Ishikawa (cell line): ENCODE measurements around the gene TBC1D4.

ENCODE experiments used
- CEBPB ChIP-seq: IDR thresholded peaks from 2 replicates; pipeline ENCODE4 v1.6.1; 2012
- CREB1 ChIP-seq: IDR thresholded peaks from 2 replicates; pipeline ENCODE4 v1.6.1; 2012; ENCODE audit warnings: low read depth
- FOXM1 ChIP-seq: IDR thresholded peaks from 2 replicates; pipeline ENCODE4 v1.6.1; 2012; ENCODE audit warnings: low read depth, borderline replicate concordance
- MAX ChIP-seq: IDR thresholded peaks from 2 replicates; pipeline ENCODE4 v1.6.1; 2012
- NFIC ChIP-seq: IDR thresholded peaks from 2 replicates; pipeline ENCODE4 v1.6.1; 2012
- REST ChIP-seq: IDR thresholded peaks from 2 replicates; pipeline ENCODE4 v1.6.1; 2012; ENCODE audit warnings: low read depth, mild to moderate bottlenecking
- TAF1 ChIP-seq: IDR thresholded peaks from 2 replicates; pipeline ENCODE4 v1.6.1; 2012; ENCODE audit warnings: low read depth, mild to moderate bottlenecking
- TCF12 ChIP-seq: IDR thresholded peaks from 2 replicates; pipeline ENCODE4 v1.6.1; 2012; ENCODE audit warnings: low read depth
- YY1 ChIP-seq: IDR thresholded peaks from 2 replicates; pipeline ENCODE4 v1.6.1; 2012; ENCODE audit warnings: low read depth
- ZBTB7A ChIP-seq: IDR thresholded peaks from 2 replicates; pipeline ENCODE4 v1.6.1; 2012; ENCODE audit warnings: low read depth

- TF ChIP-seq ZBTB7A (no peak), MAX (no peak), TCF12 (no peak), TAF1 (no peak), NFIC (no peak), YY1 (no peak), REST (no peak), FOXM1 (no peak), CREB1 (no peak), CEBPB (no peak)
Observed at GRCh38 chr13:75321084-75321483, 160.9 kb downstream of the TBC1D4 start.
